ENCODE data around the gene ZNF423.
"Not testable (repeated sequence)": the region's sequence is repeated elsewhere in the genome, so short reads cannot be mapped to it uniquely, and the experiment has no call there.

ZNF423 gene

GRCh38 chr16:49871824-49872223, 15.9 kb upstream of the ZNF423 start:
- not testable (repeated sequence) for DNase-seq

GRCh38 chr16:49869731-49870130, 13.8 kb upstream of the ZNF423 start:
- DNase-seq = no peak

- no peak for DNase-seq
Measured at GRCh38 chr16:49867796-49868668, 12.1 kb upstream of the ZNF423 start.

GRCh38 chr16:49867234-49867633, 11.3 kb upstream of the ZNF423 start:
- DNase-seq = no peak

GRCh38 chr16:49866595-49867071, 10.7 kb upstream of the ZNF423 start:
- peak in 1 of 51 donors; percentile 2 for DNase-seq

GRCh38 chr16:49862694-49863093, 6.8 kb upstream of the ZNF423 start:
- DNase-seq = no peak

GRCh38 chr16:49861299-49861698, 5.4 kb upstream of the ZNF423 start:
- DNase-seq = no peak

- no peak for DNase-seq
Measured at GRCh38 chr16:49860593-49860992, 4.7 kb upstream of the ZNF423 start.

GRCh38 chr16:49859125-49859811, 3.4 kb upstream of the ZNF423 start:
- DNase-seq = peak in 4 of 51 donors; percentile 8 to 20 (median 10)

- peak in 27 of 51 donors; percentile 19 to 71 (median 42) for DNase-seq
Measured at GRCh38 chr16:49858200-49859124, 2.5 kb upstream of the ZNF423 start.

- peak in 11 of 51 donors; percentile 8 to 63 (median 36) for DNase-seq
Measured at GRCh38 chr16:49857423-49858181, 1.7 kb upstream of the ZNF423 start.

GRCh38 chr16:49856672-49857330, 889 bp upstream of the ZNF423 start:
- peak in 45 of 51 donors; percentile 17 to 83 (median 64) for DNase-seq

GRCh38 chr16:49855280-49855821, 561 bp downstream of the ZNF423 start:
- DNase-seq = peak in 47 of 51 donors; percentile 32 to 86 (median 63)

- peak in 3 of 51 donors; percentile 23 to 62 (median 40) for DNase-seq
Measured at GRCh38 chr16:49854796-49855203, 1.1 kb downstream of the ZNF423 start.

GRCh38 chr16:49854188-49854795, 1.6 kb downstream of the ZNF423 start:
- peak in 6 of 51 donors; percentile 11 to 51 (median 16) for DNase-seq

GRCh38 chr16:49852279-49852678, 3.6 kb downstream of the ZNF423 start:
- DNase-seq = no peak

- DNase-seq = no peak
Measured at GRCh38 chr16:49851468-49851787, 4.5 kb downstream of the ZNF423 start.

GRCh38 chr16:49850558-49851467, 5.1 kb downstream of the ZNF423 start:
- DNase-seq = no peak

All from hypothalamus (tissue), 51 donors.